ENCODE results near the gene PLEKHN1.

PLEKHN1 gene

DNA sequence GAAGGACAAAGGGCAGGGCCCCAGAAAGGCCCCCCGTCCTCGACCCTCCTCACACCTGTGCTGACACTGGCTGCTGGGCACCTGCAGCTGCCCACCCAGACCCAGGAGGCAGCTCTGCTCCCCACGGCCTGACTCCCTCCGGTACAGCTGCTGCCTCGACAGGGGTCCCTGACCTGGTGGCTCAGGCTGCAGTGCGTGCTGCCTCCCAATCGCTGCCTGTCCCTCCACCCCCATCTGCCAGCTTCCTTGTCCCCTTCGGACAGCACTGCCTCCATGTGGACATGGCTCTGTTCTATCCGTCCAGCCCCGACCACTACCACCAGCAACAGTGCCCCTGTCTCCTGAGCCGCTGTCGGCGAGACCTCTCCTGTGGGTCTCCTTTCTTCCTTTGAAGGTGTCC lies 11.4 kb upstream of the PLEKHN1 start:
- Histone ChIP-seq H3K9me3 (ENCODE audit: control insufficient read depth, insufficient read depth, low read depth, low read length) (no peaks in the 10 kb centered on the region), H3K27ac (ENCODE audit: extremely low read depth, low read depth, low read length) (no peak overlapping the region), H3K4me1 (ENCODE audit: control insufficient read depth, insufficient read depth, low read length) (no peaks in the 10 kb centered on the region), H3K36me3 (ENCODE audit: control insufficient read depth in 2 of 2, insufficient read depth in 1 of 2, low read length in 2 of 2) (peaks cover 12 to 78% of the 10 kb centered on the region in 2 experiments; a peak in 2 of 3 replicates), H3K4me3 (ENCODE audit: low read depth, low read length) (no peak overlapping the region)
- POLR2A ChIA-PET: interaction anchor here (1.3 kb wide), 1 partner anchor 11 kb away, joined by 4 read pairs; no protein-coding TSS in a partner anchor
- no peak for TF ChIP-seq ZNF274 (IDR thresholded peaks at IDR 0.05; ENCODE audit: low read length)
- no peak for TF ChIP-seq ZNF274 (tag by site-specific recombination; IDR thresholded peaks at IDR 0.05; ENCODE audit: borderline replicate concordance)
- TF ChIP-seq ZNF10 (tag by site-specific recombination; IDR thresholded peaks at IDR 0.05): no peak
- TF ChIP-seq, protein P1, sequence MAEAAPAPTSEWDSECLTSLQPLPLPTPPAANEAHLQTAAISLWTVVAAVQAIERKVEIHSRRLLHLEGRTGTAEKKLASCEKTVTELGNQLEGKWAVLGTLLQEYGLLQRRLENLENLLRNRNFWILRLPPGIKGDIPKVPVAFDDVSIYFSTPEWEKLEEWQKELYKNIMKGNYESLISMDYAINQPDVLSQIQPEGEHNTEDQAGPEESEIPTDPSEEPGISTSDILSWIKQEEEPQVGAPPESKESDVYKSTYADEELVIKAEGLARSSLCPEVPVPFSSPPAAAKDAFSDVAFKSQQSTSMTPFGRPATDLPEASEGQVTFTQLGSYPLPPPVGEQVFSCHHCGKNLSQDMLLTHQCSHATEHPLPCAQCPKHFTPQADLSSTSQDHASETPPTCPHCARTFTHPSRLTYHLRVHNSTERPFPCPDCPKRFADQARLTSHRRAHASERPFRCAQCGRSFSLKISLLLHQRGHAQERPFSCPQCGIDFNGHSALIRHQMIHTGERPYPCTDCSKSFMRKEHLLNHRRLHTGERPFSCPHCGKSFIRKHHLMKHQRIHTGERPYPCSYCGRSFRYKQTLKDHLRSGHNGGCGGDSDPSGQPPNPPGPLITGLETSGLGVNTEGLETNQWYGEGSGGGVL (tag by site-specific recombination; IDR thresholded peaks at IDR 0.05): no peak
- no peak for TF ChIP-seq GLIS1 (tag by site-specific recombination; IDR thresholded peaks at IDR 0.05)
- TF ChIP-seq SP2 (tag by site-specific recombination; IDR thresholded peaks at IDR 0.05): no peak
- TF ChIP-seq MYNN (tag by site-specific recombination; IDR thresholded peaks at IDR 0.05; ENCODE audit: borderline replicate concordance): no peak
- TF ChIP-seq ZNF529 (tag by site-specific recombination; IDR thresholded peaks at IDR 0.05; ENCODE audit: insufficient replicate concordance): no peak
- TF ChIP-seq ZEB2 (tag by site-specific recombination; IDR thresholded peaks at IDR 0.05): no peak
- TF ChIP-seq ZNF626 (tag by site-specific recombination; IDR thresholded peaks at IDR 0.05): no peak
- no peak for TF ChIP-seq ZFHX2 (tag by site-specific recombination; conservative IDR thresholded peaks at IDR 0.05)
- no peak for TF ChIP-seq ZNF366 (tag by site-specific recombination; conservative IDR thresholded peaks at IDR 0.05)
- no peak for TF ChIP-seq ZFP3 (tag by site-specific recombination; IDR thresholded peaks at IDR 0.05; ENCODE audit: low read depth)
- no peak for TF ChIP-seq ZNF112 (tag by site-specific recombination; IDR thresholded peaks at IDR 0.05)
- TF ChIP-seq FEZF1 (tag by site-specific recombination; IDR thresholded peaks at IDR 0.05): no peak
- TF ChIP-seq WT1 (tag by site-specific recombination; IDR thresholded peaks at IDR 0.05): no peak
- TF ChIP-seq ZNF670 (tag by site-specific recombination; IDR thresholded peaks at IDR 0.05; ENCODE audit: low read depth): no peak
- TF ChIP-seq ZNF600 (tag by site-specific recombination; IDR thresholded peaks at IDR 0.05): no peak
- no peak for TF ChIP-seq ZNF174 (tag by site-specific recombination; IDR thresholded peaks at IDR 0.05)
- TF ChIP-seq ZNF76 (tag by site-specific recombination; IDR thresholded peaks at IDR 0.05; ENCODE audit: borderline replicate concordance, low read depth): no peak
- TF ChIP-seq ZNF24 (tag by site-specific recombination; IDR thresholded peaks at IDR 0.05): no peak
- CTCF ChIA-PET: interaction anchor here (1.1 kb wide), 1 partner anchor 85 kb away, joined by 6 read pairs; no protein-coding TSS in a partner anchor

DNA sequence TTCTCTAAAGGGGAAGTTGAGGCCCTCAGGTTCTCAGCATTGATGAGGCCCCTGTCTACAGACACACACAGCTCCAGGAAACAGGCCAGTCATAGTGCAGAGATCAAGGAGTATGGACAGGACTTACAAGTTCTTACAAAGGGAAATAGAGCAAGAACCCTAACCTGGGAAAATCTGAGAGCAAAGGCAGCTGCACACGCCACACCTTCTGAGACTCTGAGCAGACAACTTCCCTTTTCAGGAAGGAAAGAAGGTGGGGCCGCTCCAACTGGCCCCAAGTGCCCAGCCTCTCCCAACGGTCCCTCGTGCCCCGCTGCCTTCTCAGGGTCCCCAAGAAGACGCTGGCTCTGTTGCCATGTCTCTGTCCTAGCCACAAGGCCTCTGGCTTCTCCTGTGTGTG lies 10.8 kb upstream of the PLEKHN1 start:
- no peak for TF ChIP-seq ZFP69B (tag by site-specific recombination; IDR thresholded peaks at IDR 0.05)
- Histone ChIP-seq H3K27ac (ENCODE audit: extremely low read depth, low read depth, low read length) (no peak overlapping the region), H3K9me3 (ENCODE audit: control insufficient read depth, insufficient read depth, low read depth, low read length) (no peaks in the 10 kb centered on the region), H3K4me3 (ENCODE audit: low read depth, low read length) (no peak overlapping the region), H3K36me3 (ENCODE audit: control insufficient read depth in 2 of 2, insufficient read depth in 1 of 2, low read length in 2 of 2) (peaks cover 11 to 73% of the 10 kb centered on the region in 2 experiments; a peak in 2 of 3 replicates), H3K4me1 (ENCODE audit: control insufficient read depth, insufficient read depth, low read length) (no peaks in the 10 kb centered on the region)
- ChIA-PET POLR2A (interaction anchor here (0.8 kb wide), 1 partner anchor 31 kb away, joined by 3 read pairs; no protein-coding TSS in a partner anchor), CTCF (no interaction called here)

DNA sequence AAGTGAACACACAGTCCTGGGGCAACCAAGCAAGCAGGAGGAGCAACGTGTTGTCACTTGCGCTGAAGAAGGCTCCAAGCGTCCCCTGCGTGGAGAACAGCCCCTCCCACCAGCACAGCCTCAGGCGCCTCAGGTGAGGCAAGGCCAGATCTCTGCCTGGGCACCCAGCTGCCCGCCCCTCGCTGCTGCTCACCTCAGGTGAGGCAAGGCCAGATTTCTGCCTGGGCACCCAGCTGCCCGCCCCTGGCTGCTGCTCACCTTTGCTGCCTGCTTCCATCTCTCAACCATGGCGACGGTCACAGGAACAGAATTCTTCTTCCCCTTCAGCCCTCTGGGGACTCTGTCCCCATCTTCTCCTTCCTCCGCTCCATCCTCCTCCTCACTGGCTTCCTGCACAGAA lies 9.6 kb upstream of the PLEKHN1 start:
- CTCF ChIA-PET: interaction anchor here (0.7 to 0.9 kb wide), 3 partner anchors 15 to 107 kb away, joined by 3 read pairs; no protein-coding TSS in a partner anchor
- Histone ChIP-seq H3K36me3 (ENCODE audit: control insufficient read depth in 2 of 2, insufficient read depth in 1 of 2, low read length in 2 of 2) (peaks cover 9 to 64% of the 10 kb centered on the region in 2 experiments; a peak in 2 of 3 replicates), H3K9me3 (ENCODE audit: control insufficient read depth, insufficient read depth, low read depth, low read length) (no peaks in the 10 kb centered on the region), H3K27ac (ENCODE audit: extremely low read depth, low read depth, low read length) (no peak overlapping the region), H3K4me1 (ENCODE audit: control insufficient read depth, insufficient read depth, low read length) (no peaks in the 10 kb centered on the region), H3K4me3 (ENCODE audit: low read depth, low read length) (no peak overlapping the region)
- TF ChIP-seq SP3 (tag by site-specific recombination; IDR thresholded peaks at IDR 0.05): no peak
- no peak for TF ChIP-seq ZNF544 (tag by site-specific recombination; IDR thresholded peaks at IDR 0.05)
- TF ChIP-seq, protein P2, sequence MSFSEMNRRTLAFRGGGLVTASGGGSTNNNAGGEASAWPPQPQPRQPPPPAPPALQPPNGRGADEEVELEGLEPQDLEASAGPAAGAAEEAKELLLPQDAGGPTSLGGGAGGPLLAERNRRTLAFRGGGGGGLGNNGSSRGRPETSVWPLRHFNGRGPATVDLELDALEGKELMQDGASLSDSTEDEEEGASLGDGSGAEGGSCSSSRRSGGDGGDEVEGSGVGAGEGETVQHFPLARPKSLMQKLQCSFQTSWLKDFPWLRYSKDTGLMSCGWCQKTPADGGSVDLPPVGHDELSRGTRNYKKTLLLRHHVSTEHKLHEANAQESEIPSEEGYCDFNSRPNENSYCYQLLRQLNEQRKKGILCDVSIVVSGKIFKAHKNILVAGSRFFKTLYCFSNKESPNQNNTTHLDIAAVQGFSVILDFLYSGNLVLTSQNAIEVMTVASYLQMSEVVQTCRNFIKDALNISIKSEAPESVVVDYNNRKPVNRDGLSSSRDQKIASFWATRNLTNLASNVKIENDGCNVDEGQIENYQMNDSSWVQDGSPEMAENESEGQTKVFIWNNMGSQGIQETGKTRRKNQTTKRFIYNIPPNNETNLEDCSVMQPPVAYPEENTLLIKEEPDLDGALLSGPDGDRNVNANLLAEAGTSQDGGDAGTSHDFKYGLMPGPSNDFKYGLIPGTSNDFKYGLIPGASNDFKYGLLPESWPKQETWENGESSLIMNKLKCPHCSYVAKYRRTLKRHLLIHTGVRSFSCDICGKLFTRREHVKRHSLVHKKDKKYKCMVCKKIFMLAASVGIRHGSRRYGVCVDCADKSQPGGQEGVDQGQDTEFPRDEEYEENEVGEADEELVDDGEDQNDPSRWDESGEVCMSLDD (tag by site-specific recombination; IDR thresholded peaks at IDR 0.05): no peak
- TF ChIP-seq ZNF701 (tag by site-specific recombination; IDR thresholded peaks at IDR 0.05): no peak
- TF ChIP-seq ZNF248 (tag by site-specific recombination; IDR thresholded peaks at IDR 0.05): no peak
- no peak for TF ChIP-seq ZNF670 (tag by site-specific recombination; IDR thresholded peaks at IDR 0.05; ENCODE audit: low read depth)
- no peak for TF ChIP-seq ZNF19 (tag by site-specific recombination; IDR thresholded peaks at IDR 0.05; ENCODE audit: low read depth)
- TF ChIP-seq ZNF140 (tag by site-specific recombination; IDR thresholded peaks at IDR 0.05): no peak
- TF ChIP-seq ZNF626 (tag by site-specific recombination; IDR thresholded peaks at IDR 0.05): no peak
- no peak for TF ChIP-seq ZNF514 (tag by site-specific recombination; IDR thresholded peaks at IDR 0.05)
- TF ChIP-seq ZNF157 (tag by site-specific recombination; IDR thresholded peaks at IDR 0.05): no peak
- POLR2A ChIA-PET: interaction anchor here (1.1 kb wide), 1 partner anchor 14 kb away, joined by 4 read pairs; no protein-coding TSS in a partner anchor

Data from HEK293 (cell line).